ENCODE measurements around the gene SLAMF6.

DNA sequence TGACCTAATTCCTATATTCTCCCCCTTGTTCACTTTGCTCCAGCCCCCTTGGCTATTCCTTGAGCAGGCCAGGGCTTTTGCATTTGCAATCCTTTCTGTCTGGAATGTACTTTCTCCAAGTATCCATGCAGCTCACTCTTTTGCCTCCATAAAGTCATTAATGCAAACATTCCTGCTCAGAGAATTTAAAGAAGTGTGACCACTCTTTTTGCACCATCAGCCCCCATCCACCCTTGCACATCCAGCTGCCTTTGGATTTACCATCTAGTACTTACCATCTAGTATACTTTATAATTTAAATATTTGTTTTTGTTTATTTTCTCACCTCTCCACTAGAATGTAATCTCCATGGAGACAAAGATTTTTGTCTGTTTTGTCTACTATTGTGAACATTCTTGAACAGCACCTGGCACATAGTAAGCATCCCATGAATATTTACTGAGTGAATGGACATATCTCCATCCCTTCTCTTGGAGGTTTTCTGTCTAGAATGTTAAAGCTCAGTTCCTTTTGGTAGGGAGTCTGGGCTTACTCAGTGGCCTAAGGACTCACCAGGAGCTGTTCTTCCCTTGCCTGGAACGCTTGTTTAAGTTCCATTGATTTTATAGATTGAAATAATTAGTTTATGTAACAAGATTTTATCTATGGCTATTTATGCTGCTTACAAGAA lies 22.6 kb downstream of the SLAMF6 start:
- TF ChIP-seq EZH2 (optimal IDR thresholded peaks at IDR 0.05; ENCODE audit: low read depth, low read length) (no peak), EZH2phosphoT487 (IDR thresholded peaks at IDR 0.05; ENCODE audit: low read length) (no peak)
- TF ChIP-seq, protein P1, sequence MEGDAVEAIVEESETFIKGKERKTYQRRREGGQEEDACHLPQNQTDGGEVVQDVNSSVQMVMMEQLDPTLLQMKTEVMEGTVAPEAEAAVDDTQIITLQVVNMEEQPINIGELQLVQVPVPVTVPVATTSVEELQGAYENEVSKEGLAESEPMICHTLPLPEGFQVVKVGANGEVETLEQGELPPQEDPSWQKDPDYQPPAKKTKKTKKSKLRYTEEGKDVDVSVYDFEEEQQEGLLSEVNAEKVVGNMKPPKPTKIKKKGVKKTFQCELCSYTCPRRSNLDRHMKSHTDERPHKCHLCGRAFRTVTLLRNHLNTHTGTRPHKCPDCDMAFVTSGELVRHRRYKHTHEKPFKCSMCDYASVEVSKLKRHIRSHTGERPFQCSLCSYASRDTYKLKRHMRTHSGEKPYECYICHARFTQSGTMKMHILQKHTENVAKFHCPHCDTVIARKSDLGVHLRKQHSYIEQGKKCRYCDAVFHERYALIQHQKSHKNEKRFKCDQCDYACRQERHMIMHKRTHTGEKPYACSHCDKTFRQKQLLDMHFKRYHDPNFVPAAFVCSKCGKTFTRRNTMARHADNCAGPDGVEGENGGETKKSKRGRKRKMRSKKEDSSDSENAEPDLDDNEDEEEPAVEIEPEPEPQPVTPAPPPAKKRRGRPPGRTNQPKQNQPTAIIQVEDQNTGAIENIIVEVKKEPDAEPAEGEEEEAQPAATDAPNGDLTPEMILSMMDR (IDR thresholded peaks at IDR 0.05; ENCODE audit: low read length), result no peak
